Measurements from ENCODE around the gene ARL8B.
A peak's percentile ranks its signal among the peaks of the same experiment; 100 is the strongest.
"Not testable (repeated sequence)": the region's sequence is repeated elsewhere in the genome, so short reads cannot be mapped to it uniquely, and the experiment has no call there.

Gene ARL8B

GRCh38 chr3:5147152-5147551 lies 25.1 kb downstream of the ARL8B start:
- DNase-seq: not testable (repeated sequence)

DNA sequence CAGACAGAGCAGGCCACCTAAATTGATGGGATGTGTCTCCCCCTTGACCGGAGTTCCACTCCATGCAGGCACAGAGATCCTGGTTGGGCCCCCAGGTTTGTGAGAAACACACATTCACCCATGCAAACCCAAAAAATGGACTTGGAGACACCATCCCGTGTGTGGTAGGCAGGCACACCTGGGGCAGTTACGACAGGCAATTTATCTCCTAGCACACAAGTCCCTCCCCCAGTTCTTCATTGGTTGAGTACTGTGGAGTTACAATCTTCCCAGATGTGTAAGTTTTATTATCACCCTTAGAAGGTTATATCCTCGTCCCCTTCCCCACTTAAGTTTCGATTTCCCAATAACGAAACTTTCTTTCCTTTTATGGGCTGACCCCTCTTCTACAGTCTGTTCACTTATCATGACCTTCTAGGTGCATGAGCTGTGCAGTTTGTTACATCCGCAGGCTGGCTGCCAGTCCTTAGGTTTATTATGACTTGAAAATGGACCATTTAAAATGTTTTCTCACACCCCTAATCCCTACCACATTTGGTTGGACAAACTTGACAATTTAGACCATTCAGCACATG lies 27.3 kb downstream of the ARL8B start:
- DNase-seq: no peak

DNA sequence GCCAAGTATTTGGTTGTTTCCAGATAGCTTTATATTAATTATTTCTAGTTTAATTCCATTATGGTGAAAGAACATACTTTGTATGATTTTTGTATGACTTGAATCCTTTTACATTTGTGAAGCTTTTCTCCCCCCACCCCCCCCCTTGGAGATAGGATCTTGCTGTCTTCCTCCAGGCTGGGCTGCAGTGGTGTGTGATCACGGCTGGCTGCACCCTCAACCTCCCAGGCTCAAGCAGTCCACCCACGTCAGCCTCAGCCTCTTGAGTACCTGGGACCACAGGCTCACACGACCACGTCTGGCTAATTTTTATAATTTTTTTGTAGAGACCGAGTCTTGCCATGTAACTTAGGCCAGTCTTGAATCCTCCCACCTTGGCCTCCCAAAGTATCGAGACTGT lies 29.5 kb downstream of the ARL8B start:
- DNase-seq: no peak

DNA sequence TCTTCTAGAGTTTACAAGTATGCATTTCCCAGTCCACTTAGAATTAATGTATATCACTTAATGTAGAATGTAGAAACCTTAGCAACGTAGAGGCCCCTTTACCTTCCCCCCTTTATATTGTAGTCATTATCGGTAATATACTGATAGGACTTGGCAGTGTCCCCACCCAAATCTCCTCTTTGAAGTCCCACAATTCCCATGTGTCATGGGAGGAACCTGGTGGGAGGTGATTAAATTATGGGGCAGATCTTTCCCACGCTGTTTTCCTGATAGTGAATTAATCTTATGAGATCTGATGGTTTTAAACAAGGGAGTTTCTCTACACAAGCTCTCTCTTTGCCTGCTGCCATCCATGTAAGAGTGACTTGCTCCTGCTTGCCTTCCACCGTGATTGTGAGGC lies 31.0 kb downstream of the ARL8B start:
- DNase-seq: no peak

DNA sequence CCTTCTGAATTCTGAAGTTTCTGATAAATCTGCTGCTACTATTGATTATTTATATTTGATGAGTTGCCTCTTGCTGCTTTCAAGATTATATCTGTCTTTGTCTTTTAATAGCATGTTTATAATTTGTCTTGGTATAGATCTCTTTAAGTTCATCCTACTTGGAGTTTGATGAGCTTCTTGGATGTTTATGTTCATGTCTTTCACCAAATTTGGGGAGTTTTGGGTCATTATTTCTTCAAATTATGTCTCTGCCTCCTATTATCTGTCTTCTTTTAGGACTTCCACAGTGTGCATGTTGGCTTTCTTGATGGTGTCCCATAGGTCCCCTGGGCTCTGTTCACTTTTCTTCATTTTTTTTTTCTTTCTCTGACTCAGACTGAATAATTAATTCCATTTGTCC lies 33.1 kb downstream of the ARL8B start:
- DNase-seq: no peak

DNA sequence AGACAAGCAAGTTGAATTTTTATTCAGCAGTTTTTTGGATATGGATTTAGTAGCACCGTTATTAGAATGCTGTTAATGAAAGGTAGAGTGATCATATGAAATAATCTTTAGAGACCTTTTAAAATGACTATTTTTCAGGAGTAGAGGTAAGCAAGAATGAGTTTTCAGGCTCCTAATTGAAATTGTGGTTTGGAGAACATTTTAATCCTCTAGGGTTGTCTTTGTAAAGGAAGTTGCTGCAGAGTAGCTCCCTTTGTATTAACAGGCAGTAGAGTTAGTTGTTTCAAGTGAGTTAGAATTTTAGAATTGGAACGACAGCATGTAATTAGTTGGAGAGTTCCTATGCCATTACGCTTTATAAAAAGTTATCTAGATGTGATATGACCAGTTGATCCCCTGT lies 38.2 kb downstream of the ARL8B start:
- no peak for DNase-seq

GRCh38 chr3:5160940-5161858 lies 39.1 kb downstream of the ARL8B start:
- no peak for DNase-seq

GRCh38 chr3:5162102-5162501 lies 40.0 kb downstream of the ARL8B start:
- DNase-seq: no peak

DNA sequence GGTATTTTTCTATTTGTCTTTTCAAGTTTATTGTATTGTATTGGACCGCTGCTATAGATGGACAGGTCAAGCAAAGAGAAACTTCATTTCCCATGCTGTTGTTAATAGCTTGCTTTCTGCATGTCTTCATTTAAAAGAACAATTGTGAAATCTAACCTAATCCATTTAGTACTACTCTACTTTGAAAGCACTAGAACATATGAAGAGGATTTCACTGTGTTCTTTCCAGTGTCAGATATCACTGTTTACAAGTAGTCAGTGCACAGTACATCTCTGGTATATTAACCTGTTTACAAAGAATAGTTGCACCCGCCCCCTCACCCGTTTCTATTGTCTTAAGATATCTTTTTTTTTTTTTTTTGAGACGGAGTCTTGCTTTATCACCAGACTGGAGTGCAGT lies 43.6 kb downstream of the ARL8B start:
- no peak for DNase-seq

DNA sequence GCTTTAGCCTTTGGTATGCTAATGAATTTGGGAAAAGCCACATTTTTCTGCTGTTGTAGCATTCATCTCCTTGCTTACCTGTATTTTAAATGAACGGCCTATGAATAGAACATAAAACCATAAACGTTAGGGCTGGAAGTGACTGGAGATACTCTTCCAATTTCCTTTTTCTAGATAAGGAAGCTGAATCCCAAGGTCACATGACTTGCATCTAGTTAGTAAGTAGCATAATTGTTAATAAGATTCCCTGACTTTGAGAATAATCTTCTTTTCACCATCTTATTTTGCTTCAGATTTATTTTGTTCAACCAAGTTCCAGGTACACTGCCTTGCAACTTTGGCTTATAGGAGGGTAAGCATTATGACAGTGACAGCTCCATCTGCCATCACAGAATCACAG lies 44.8 kb downstream of the ARL8B start:
- DNase-seq: no peak

DNA sequence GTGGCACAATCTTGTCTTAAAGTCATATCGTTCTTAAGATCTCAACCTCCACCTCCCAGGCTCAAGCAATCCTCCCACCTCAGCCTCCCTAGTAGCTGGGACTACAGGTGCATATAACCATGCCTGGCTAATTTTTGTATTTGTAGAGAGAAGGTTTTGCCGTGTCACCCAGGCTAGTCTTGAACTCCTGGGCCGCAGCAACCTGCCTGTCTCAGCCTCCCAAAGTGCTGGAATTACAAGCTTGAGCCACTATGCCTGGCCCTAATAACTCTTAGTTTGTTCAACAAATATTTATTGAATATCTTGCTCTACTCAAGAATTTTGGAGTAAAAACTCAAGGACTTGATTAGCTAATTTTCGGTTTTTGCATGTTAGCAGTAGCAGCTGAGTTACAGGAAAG lies 46.0 kb downstream of the ARL8B start:
- DNase-seq: no peak

GRCh38 chr3:5169807-5170206 lies 47.7 kb downstream of the ARL8B start:
- DNase-seq: no peak

GRCh38 chr3:5170975-5171374 lies 48.9 kb downstream of the ARL8B start:
- no peak for DNase-seq

DNA sequence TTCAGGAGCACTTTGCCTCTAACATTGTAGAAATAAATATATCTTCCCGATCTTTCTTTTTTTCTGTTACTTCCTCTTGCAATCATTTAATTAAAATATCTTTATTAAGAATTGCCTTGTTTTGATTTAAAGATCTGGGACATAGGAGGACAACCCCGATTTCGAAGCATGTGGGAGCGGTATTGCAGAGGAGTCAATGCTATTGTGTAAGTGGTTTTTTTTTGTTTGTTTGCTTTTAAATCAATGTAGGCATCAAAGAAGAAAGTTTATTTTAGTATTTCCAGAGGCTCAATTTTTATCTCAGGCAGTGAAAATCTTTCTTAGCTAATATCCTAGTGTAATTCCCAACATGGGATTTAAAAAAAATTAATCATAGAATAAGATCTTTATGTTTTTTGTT lies 49.9 kb downstream of the ARL8B start:
- no peak for DNase-seq

- not testable (repeated sequence) for DNase-seq
These were observed 56.9 kb downstream of the ARL8B start for GRCh38 chr3:5179036-5179435.

DNA sequence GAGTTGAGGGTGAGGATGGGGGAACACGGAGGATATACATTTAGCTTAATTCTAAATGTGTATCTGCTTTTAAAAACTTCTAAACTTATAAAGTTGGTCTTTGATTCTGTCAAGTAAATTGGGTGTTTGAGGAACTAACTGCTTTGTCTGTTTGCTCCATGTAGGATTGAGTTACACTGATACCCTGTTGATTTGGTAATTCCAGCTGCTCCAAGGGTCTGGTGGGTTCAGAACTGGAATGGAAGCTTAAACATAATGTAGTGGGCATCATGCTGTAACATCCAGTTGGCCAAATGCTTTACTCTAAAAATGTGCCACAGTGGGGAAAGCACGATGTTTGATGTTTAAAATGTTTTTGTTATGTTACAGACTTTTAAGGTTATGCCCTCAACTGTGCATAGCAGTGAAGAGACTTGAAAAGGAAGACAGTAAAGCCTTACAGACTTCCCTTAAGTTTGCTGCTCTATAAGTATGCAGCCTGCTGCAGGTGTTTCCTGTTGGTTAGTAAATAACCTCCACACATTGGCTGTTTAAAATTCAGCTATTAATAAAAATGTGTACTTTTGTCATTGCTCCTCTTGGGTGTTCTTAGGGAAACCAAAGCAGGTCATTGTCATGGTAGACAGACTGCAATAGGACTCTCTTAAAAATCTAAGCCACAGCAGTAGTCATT lies 59.5 kb downstream of the ARL8B start:
- DNase-seq: no peak

- DNase-seq: not testable (repeated sequence)
These were observed 61.6 kb downstream of the ARL8B start for GRCh38 chr3:5183714-5184113.

DNA sequence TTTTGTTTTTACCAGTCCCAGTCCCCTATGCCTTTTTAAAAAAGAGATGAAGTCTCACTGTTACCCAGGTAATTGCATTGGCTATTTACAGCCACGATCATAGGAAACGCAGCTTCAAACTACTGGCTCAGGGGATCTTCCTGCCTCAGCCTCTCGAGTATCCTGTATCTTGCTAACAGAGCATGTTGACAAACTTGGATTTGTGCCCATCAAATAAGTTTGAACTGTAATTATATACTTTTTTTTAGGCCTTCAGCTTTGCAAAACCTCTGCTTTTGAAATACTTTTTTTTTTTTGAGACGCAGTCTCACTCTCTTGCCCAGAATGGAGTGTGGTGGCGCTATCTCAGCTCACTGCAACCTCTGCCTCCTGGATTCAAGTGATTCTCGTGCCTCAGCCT lies 62.4 kb downstream of the ARL8B start:
- no peak for DNase-seq

DNA sequence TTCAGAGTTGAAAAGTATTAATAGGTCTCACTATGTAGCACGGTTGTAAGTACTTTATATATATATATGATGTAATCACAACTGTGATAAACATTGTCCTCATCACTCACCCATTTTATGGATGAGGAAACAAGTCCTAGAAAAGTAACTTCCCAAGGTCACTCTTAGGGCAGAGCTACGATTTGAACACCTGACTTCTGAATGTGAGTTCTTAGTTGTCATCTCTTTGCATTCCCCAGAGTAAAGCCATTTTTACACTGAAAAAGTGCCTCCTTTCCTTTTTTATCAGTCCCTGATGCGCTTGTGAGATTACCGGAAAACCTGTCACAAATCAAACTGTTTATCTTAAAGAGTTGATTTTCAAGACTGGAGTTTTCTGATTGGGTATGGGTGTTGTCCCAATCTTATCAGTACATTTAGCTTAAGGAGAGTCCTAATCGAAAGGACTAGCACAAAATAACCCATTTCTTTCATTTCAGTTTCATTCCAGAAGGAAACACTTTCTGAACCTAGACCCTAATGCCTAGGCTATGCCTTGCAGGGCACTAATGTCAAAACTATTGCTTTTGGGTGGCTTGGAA lies 63.1 kb downstream of the ARL8B start:
- DNase-seq: no peak

- DNase-seq: peak; percentile 98 to 99
These were observed 64.2 kb downstream of the ARL8B start for GRCh38 chr3:5186089-5186857.

DNA sequence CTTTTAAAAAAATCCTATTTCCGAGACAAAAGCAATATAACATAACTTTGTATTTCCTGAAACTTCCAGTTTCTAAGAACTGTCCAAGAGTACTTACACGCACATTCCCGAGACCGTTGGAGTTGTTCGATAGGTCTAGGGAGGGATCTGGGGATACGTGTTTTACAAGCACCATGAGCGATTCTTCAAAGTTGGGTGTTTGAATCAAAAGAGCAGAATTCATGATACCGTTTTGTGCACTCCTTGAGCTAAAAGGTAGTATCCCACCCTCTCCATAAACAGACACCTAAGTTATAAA lies 64.7 kb downstream of the ARL8B start:
- no peak for DNase-seq

DNA sequence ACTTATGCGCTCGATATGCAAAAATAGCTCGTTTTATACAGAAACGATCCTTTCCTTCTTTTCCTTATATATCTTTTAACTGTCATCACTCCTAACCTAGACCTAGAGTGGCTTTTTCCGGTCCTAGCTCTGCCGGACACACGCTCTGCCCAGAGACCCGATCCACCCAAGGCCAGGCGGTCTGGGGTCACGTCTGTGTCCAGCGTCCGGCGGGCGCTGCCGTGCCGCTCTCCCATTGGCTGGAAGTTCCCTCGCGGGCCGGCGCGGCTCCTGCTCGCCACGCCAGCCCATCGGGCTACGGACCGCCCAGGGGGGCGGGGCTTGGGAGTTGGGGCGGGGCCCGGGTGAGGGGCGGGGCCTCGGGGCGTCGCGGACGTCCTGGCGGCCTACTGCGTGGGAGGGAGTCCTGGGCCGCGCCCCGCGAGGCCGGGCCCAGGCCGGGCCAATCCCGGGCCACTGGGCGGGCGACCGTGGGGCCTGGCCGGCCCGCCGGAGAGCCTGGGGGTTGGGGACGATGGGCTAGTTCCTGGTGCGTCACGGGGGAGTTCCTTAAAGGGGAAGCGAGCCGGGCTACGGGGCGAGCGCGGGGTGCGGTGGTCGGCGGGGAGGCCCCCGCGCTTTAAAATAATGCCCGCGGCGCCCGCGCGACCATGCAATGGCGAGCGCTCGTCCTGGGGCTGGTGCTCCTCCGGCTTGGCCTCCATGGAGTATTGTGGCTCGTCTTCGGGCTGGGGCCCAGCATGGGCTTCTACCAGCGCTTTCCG lies 65.2 kb downstream of the ARL8B start, which contains the start of gene EDEM1:
Gene EDEM1, plus strand, starts transcription at position 552 of the 764 bp plus-strand sequence. Its CDS starts 99 bp downstream, at position 651.
- DNase-seq: peak; percentile 98 to 100

Data from AML-193 (cell line).